Activated naive CD4-positive, alpha-beta T cell treated with anti-CD3 and anti-CD28 coated beads, Interleukin-2, amount 50 U/mL, for 24 hours (primary cell): ENCODE data around the gene PRRT4.

Source experiments
- H3K27ac Mint-ChIP-seq: one replicate; pipeline ENCODE4 v1.8.0; 2021; ENCODE audit warnings: mild to moderate bottlenecking, mixed read lengths
- H3K27me3 Mint-ChIP-seq: one replicate; pipeline ENCODE4 v1.8.0; 2021; ENCODE audit warnings: mixed read lengths
- H3K36me3 Mint-ChIP-seq: one replicate; pipeline ENCODE4 v1.8.0; 2021; ENCODE audit warnings: mixed read lengths
- H3K4me1 Mint-ChIP-seq: one replicate; pipeline ENCODE4 v1.8.0; 2021; ENCODE audit warnings: mixed read lengths
- H3K4me3 Mint-ChIP-seq: one replicate; pipeline ENCODE4 v1.8.0; 2021; ENCODE audit warnings: mild to moderate bottlenecking, mixed read lengths
- H3K9me3 Mint-ChIP-seq: one replicate; pipeline ENCODE4 v1.8.0; 2021; ENCODE audit warnings: mixed read lengths

Gene PRRT4

GRCh38 chr7:128400566-128400965, 39.1 kb upstream of the PRRT4 start:
- Mint-ChIP-seq H3K4me3 (no peak overlapping the region), H3K9me3 (no peaks in the 10 kb centered on the region), H3K27me3 (no peaks in the 10 kb centered on the region), H3K27ac (no peak overlapping the region), H3K36me3 (peaks cover 6% of the 10 kb centered on the region), H3K4me1 (peaks cover 25% of the 10 kb centered on the region)

- no peaks in the 10 kb centered on the region for H3K9me3 Mint-ChIP-seq
- peaks cover 24% of the 10 kb centered on the region for H3K4me1 Mint-ChIP-seq
- H3K4me3 Mint-ChIP-seq: no peak overlapping the region
- no peak overlapping the region for H3K27ac Mint-ChIP-seq
- H3K27me3 Mint-ChIP-seq: no peaks in the 10 kb centered on the region
- peaks cover 6% of the 10 kb centered on the region for H3K36me3 Mint-ChIP-seq
These were observed 38.5 kb upstream of the PRRT4 start for GRCh38 chr7:128399991-128400390.

DNA sequence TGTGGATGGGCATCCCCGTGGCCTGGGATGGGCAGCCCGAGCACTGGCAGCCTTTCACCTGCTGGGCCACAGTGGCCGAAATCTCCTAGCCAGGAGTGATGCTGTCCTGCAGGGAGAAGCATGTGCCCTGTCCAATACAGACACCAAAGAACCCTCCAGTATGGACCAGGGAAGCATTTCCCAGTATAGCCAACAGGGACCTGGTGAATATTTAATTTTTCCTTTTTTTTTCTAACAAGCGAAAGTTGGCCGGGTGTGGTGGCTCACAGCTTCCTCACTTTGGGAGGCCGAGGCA, 37.3 kb upstream of the PRRT4 start:
- H3K27ac Mint-ChIP-seq: no peak overlapping the region
- H3K9me3 Mint-ChIP-seq: no peaks in the 10 kb centered on the region
- H3K4me3 Mint-ChIP-seq: no peak overlapping the region
- H3K4me1 Mint-ChIP-seq: peaks cover 12% of the 10 kb centered on the region
- no peaks in the 10 kb centered on the region for H3K27me3 Mint-ChIP-seq
- peaks cover 6% of the 10 kb centered on the region for H3K36me3 Mint-ChIP-seq

GRCh38 chr7:128398016-128398840, 36.7 kb upstream of the PRRT4 start:
- H3K36me3 Mint-ChIP-seq: peaks cover 6% of the 10 kb centered on the region
- no peak overlapping the region for H3K27ac Mint-ChIP-seq

DNA sequence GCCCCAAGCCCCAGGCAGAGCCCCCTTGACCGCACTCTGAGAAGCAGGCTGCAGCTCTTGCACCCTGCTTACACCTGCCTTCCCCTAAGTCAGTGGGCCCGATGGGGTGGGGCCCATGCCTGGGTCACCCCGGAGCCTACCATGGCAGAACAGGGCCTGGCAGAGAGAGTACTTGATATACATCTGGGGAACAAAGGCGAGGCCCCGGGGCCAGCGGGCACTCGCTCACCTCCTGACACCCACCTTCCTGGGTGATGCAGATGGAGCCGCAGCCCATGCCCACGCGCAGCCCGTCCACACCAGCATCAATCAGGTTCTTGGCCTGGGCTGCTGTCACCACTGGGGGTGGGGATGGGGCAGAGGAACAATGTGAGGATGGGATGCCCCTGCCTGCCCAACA, 34.9 kb upstream of the PRRT4 start:
- no peak overlapping the region for H3K27ac Mint-ChIP-seq
- peaks cover 6% of the 10 kb centered on the region for H3K36me3 Mint-ChIP-seq
- H3K27me3 Mint-ChIP-seq: no peaks in the 10 kb centered on the region
- no peak overlapping the region for H3K4me3 Mint-ChIP-seq
- H3K4me1 Mint-ChIP-seq: no peaks in the 10 kb centered on the region
- H3K9me3 Mint-ChIP-seq: no peaks in the 10 kb centered on the region

More at GRCh38 chr7:128398016-128398840, 36.7 kb upstream of the PRRT4 start:
- Mint-ChIP-seq H3K27me3 (no peaks in the 10 kb centered on the region), H3K4me1 (peaks cover 7% of the 10 kb centered on the region), H3K9me3 (no peaks in the 10 kb centered on the region), H3K4me3 (no peak overlapping the region)

DNA sequence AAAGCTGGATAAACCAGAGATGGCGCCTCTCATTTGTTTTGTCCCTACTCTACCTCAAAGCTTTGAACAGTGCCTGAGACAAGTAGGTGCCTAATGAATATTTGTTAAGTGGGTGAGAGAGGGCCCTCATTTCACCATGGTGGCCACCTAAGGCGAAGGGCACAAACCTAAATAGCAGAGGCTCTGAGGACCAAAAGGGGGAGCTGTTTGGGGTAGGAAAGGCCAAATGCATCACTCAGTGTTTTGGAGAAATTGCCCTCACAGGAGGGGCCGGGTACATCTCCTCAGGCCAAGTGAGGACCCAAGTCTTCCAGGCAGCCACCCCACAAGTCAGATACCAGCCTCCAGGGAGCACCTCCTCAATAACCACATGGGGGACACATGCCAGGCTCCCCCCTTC, 34.3 kb upstream of the PRRT4 start:
- Mint-ChIP-seq H3K27ac (no peak overlapping the region), H3K27me3 (no peaks in the 10 kb centered on the region), H3K36me3 (peaks cover 6% of the 10 kb centered on the region), H3K9me3 (no peaks in the 10 kb centered on the region), H3K4me1 (no peaks in the 10 kb centered on the region), H3K4me3 (no peak overlapping the region)

- no peaks in the 10 kb centered on the region for H3K27me3 Mint-ChIP-seq
- no peaks in the 10 kb centered on the region for H3K4me1 Mint-ChIP-seq
- no peak overlapping the region for H3K4me3 Mint-ChIP-seq
- peaks cover 6% of the 10 kb centered on the region for H3K36me3 Mint-ChIP-seq
- no peaks in the 10 kb centered on the region for H3K9me3 Mint-ChIP-seq
- H3K27ac Mint-ChIP-seq: no peak overlapping the region
These were observed 33.5 kb upstream of the PRRT4 start for GRCh38 chr7:128394904-128395496.

GRCh38 chr7:128393526-128394330, 32.2 kb upstream of the PRRT4 start:
- H3K9me3 Mint-ChIP-seq: no peaks in the 10 kb centered on the region
- no peak overlapping the region for H3K4me3 Mint-ChIP-seq
- no peak overlapping the region for H3K27ac Mint-ChIP-seq
- H3K36me3 Mint-ChIP-seq: peaks cover 6% of the 10 kb centered on the region
- no peaks in the 10 kb centered on the region for H3K4me1 Mint-ChIP-seq
- H3K27me3 Mint-ChIP-seq: no peaks in the 10 kb centered on the region

DNA sequence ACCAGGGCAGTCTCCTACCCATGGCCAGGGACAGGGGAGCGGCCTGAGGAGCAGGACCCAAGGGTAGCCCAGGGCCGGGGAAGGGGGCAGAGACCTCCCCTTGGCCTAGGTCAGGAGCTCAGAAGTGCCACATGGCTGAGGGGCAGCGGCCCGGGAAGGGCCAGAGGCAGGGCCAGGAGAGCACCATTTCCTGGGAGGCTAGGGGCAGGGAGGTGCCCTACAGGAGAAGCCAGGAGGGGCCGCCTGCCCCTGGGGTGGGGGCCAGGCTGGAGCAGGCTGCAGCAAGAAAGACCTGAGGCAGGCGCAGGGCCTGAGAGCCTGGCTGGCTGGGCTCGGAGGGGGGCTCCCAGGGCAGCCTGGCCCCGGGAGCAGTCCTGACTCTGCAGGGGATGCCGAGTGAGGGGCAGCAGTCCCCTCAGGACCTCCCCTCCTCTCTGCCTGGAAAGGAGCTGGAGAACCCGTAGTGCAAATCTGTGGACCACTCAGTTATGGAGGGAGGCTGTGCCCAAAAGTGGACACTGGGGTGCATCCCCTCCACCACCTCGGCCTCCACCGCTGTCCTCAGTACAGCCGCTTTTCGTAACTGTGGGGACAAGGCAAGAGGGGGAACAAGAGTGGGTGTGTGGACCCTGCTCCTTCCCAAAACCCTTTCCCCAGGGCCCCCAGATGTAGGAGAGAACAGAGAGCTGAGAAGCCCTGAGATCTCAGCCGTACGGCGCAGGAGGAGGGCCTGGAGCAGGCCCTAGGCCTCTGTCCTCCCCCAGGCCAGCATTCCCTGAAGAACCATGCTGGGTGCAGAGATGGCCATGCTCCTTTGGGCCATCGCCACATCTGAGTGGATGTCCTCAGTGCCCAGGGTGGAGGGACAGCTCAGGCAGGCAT, 31.2 kb upstream of the PRRT4 start:
- peaks cover 6% of the 10 kb centered on the region for H3K36me3 Mint-ChIP-seq
- no peaks in the 10 kb centered on the region for H3K27me3 Mint-ChIP-seq
- no peaks in the 10 kb centered on the region for H3K9me3 Mint-ChIP-seq
- H3K4me3 Mint-ChIP-seq: no peak overlapping the region
- H3K4me1 Mint-ChIP-seq: no peaks in the 10 kb centered on the region
- no peak overlapping the region for H3K27ac Mint-ChIP-seq

DNA sequence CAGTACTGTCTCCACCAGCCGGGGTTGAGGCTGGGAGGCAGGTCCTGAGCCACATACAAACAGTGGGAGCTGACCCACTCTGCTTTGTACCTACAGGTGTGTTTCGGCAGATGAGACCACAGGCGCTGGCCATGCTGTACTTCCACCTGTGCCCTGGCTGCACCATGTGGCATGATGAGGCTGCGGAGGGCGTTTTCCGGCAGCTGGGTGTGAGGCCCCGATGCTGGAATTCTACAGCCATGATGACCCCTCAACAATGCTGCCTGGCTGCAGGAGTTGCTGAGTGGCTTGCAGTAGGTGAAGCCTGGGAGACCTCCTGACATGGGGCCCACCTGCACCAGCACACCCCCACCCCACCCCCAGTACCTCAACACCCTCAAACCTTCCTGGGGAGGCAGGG, 30.3 kb upstream of the PRRT4 start:
- Mint-ChIP-seq H3K36me3 (peaks cover 4% of the 10 kb centered on the region), H3K9me3 (no peaks in the 10 kb centered on the region), H3K4me3 (no peak overlapping the region), H3K27ac (no peak overlapping the region), H3K4me1 (no peaks in the 10 kb centered on the region), H3K27me3 (no peaks in the 10 kb centered on the region)

DNA sequence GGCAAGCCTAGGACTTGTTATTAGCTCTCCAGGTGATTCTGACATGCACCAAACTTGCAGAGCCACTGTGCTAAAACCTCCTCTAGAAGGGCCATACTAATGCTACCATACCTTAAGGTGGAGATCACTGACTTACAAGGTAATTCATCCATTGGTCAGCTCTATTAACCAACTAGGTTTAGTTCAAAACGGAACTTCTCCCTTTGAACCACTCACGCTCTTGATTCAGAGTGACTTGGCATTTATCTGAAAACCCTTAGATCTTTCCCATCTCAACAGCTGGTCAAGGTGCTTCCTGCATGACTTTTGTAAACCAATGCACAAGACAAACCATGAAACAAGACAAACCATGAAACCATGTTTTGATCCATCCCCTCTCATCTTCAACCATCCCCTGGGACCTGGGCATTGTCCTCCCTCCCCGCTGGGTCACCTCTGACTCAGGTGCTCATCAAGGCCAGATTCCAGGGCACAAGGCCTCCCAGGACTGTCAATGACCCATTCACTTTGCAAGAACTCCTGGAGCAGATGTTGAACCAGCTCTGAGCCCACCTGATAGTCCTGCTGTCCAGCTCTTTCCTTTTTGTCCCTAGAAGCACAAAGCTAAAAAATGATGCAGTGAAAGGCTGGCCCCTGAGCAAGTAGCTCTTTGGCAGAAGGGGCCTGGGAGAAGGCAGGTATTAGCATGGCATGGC, 29.5 kb upstream of the PRRT4 start:
- Mint-ChIP-seq H3K4me1 (no peaks in the 10 kb centered on the region), H3K27ac (peak overlapping the region; percentile 10), H3K27me3 (no peaks in the 10 kb centered on the region), H3K36me3 (no peaks in the 10 kb centered on the region), H3K4me3 (no peak overlapping the region), H3K9me3 (no peaks in the 10 kb centered on the region)

DNA sequence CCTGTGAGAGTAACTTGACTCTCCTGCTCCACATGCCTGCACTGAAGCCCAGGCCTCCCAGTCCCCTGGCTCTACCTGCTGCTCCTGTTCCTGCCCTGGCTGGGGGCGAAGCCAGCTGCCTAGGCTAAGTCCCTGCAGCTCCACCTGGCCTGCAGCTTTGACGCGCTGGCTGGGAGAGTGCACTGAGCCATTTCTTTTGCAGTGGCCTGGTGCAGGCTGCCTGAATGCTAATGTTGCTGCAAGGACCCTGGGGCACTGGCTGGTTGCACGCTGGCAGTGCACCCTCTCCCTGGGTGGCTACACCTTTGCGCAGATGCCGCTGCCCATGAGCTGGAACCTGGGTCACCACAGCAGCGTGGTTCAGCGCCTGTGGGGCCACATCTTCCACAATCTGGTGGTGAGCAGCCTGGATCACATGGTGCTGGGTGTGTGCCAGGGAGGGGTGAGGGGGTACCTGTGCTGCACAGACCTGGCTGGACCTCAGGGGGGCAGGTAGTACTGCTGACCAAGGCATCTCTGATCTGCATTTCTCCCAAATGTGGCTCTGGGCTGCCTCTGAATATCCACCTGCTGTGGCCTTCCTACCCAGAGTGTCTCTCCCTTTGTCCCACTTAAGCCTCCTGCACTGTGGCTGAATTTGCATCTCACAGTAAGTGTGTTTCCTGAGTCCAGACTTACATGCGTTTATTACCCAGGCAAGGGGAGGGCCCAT, 28.3 kb upstream of the PRRT4 start:
- H3K4me1 Mint-ChIP-seq: no peaks in the 10 kb centered on the region
- H3K4me3 Mint-ChIP-seq: no peak overlapping the region
- H3K36me3 Mint-ChIP-seq: no peaks in the 10 kb centered on the region
- H3K27ac Mint-ChIP-seq: no peak overlapping the region
- no peaks in the 10 kb centered on the region for H3K9me3 Mint-ChIP-seq
- H3K27me3 Mint-ChIP-seq: no peaks in the 10 kb centered on the region

DNA sequence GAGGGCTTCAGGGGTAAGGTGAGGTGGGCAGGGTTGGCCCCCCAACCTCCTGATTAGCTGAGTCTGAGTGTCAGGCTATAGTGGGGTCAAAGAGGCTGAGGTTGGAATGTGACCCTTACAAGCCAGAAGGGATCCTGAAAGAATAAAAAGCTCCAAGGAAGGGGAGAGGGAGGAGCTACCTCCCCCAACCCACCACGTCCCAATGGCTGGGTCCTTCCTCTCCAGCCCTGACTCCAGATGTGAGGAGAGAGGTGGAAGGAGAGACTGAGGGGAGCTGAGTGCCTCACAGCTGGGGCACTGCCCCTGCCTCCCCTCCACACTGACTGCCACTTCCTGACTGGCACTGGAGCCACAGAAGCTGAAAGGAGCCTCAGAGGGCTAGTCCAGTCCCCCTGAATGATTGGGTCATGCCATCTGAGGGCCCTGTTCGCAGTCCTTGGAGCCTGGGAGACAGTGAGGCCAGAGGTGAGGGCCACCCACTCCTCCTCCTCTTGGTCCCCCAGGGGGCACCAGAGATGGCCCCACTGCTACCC, 27.7 kb upstream of the PRRT4 start:
- Mint-ChIP-seq H3K4me3 (no peak overlapping the region), H3K9me3 (no peaks in the 10 kb centered on the region), H3K27ac (no peak overlapping the region), H3K36me3 (no peaks in the 10 kb centered on the region), H3K4me1 (no peaks in the 10 kb centered on the region), H3K27me3 (no peaks in the 10 kb centered on the region)

GRCh38 chr7:128388145-128388485, 26.6 kb upstream of the PRRT4 start:
- Mint-ChIP-seq H3K4me1 (no peaks in the 10 kb centered on the region), H3K4me3 (no peak overlapping the region), H3K36me3 (no peaks in the 10 kb centered on the region), H3K27ac (no peak overlapping the region), H3K27me3 (no peaks in the 10 kb centered on the region), H3K9me3 (no peaks in the 10 kb centered on the region)
